Activated CD4-positive, alpha-beta T cell treated with anti-CD3 and anti-CD28 coated beads, Interleukin-2, amount 50 U/mL, for 4 hours (primary cell): ENCODE results near the gene MYL11.

Source experiments
- DNase-seq, 2 experiments: peaks; one replicate each; pipeline ENCODE4 v3.0.0-alpha.2; 2020

Gene MYL11

GRCh38 chr16:30354423-30355143, 20.0 kb upstream of the MYL11 start:
- no peak for DNase-seq

- DNase-seq = peak; percentile 77 to 81
Observed at GRCh38 chr16:30355144-30355953, 19.3 kb upstream of the MYL11 start, which contains the start of gene CD2BP2. TSS of gene CD2BP2 (minus strand) at chr16:30355308. CDS start at chr16:30354681, 627 bp downstream.

GRCh38 chr16:30355954-30356308, 18.7 kb upstream of the MYL11 start:
- DNase-seq = no peak

DNA sequence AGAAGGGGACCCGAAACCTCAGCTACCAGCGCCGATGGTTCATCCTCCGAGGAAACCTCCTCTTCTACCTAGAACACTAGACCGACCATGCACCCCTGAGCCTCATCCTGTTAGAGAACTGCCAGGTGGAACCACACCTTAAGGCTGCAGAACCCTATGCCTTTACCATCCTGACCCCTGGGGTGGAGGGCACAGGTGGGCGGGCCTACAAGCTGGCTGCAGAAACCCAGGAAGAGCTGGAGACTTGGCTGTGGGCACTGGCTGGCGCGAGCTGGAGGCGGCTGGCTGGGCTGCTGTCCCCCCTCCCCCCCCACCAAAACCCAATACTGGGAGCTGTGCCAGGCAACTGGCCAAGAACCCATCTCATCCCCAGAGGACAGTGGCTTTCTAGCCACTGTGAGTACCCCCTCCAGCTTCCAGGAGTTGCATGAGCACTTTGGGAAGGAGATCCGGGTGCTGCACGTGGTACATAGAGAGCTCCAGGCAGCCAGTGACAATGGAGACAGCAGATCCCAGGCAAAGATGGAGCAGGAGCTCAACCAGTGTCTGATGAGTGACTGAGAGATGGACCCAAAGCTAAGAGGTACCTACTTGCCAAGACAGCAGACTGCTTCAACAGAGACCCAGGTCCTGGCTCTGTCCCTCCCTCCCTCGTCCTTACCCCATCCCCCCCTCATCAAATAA, 18.1 kb upstream of the MYL11 start:
- no peak for DNase-seq

DNA sequence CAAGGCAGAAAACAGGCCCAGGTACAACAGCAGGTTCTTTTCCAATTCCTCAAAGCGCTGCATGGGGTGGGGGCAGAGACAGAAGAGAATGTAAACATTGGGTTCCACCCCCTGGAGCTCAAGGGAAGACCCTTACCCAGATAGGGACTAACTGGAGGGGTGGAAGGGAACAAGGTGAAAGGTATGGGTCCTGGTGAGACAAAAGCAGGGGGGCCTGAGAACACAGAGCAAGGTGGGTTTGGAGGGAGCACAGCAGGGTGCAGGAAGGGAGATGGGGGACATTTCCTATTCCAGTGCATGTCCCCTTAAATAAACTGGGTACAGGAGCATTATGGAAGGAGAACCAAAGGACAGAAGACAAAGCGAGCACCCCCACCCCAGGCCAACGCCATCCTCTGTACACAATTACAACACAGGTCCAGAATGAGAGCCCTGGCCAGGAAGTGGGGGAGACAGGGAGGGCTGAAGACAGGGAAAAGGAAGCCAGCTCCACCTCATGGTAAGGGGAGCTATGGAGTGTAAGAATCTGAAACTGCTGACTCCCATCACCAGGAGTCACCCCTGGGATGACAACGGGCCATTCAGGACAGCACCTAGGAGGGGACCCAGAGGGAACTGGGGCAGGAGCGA, 17.4 kb upstream of the MYL11 start:
- no peak for DNase-seq

- DNase-seq = no peak
Observed at GRCh38 chr16:30357715-30358576, 16.7 kb upstream of the MYL11 start.

DNA sequence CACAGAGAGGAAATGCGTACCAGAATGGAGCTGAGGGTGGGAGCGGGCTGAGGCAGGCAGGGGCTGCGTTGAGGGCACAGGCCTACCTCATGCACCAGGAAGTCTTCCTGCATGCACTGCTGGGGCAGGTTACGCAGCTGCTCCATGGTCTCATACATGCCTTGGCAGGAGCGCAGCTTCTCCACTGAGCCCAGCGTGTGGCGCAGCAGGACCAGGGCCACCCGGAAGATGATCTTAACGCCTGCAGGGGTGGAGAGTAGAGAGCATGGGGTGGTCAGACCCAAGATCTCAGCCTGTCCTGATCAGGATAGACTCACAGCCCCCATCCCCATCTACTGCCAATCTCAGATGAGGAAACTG, 16.0 kb upstream of the MYL11 start:
- DNase-seq = no peak

DNA sequence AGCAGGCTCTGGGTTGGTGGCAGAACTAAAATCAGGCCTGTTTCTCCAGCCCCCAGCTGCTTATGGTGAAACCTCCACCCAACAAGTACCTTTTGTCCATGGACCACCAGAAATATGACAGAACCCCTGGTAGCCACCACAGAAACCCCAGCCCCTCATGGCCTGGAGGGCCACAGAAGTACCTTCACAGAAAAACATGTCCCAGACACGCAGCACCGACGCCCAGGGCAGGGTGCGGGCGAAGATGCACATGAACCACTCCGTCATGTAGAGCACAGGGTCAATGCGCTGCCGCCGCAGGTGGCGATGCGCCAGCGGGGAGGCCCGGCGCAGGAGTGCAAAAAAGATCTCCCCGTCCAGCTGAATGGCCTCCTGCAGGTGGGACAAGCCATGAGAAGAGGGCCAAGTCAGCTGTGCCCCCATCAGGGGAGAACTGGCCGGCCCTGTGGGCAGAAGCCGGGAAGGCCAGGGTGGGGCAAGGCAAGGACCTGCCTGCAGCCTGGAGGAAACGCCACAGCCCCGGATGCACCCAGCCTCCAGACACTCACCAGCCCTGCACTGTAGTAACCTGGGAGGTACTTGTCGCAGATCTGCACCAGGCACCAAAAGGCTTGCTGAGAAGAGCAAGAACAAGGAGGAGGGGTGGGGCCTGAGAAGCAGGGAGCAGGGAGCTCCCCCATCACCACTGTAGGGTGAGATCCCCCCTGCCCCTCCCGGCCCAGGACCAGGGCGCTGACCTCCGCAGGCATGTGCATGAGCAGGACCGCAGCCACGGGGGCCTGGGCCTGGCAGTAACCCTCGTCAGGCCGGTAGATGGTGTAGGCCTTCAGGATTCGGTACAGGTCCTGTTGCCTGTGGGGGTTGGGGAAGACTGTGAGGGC, 15.4 kb upstream of the MYL11 start:
- DNase-seq = no peak

GRCh38 chr16:30359871-30360170, 14.8 kb upstream of the MYL11 start:
- no peak for DNase-seq

GRCh38 chr16:30361180-30361579, 13.4 kb upstream of the MYL11 start:
- DNase-seq = no peak

DNA sequence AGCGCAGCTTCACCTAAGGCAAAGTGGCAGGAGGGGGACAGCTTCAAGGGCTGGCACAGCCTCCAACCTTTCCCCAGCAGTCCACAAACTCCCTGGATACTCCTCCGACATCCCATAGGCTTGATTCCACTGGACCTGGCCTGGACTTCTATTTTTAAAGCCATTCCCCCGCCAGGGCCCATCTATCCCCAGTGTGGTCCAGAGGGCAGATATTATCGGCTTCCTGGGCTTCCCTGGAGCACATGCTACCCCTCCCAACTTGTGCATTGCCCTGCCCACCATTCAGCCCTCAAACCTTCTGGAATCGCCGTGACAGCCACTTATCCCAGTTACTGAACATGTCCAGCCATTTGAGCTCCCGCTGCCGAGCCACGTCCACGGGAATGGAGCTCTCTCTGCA, 9.4 kb upstream of the MYL11 start:
- DNase-seq = no peak

DNA sequence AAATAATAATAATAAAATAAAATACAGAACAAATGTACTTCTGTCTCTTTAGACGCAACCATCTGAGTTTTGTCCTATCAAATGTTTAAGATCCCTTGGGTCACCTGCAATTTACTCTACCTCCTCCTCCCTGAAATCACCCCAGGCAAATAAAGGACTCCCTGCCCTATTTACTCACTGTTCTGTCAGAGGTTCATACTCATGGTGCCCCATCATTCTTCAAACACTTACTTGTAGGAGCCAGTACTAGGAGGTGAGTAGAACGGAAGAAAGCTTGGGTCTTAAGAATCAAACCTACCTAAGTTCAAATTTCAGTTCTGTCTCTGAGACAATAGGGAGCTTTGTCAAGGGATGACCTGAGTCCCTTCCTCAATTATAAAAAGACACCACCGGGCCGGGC, 8.1 kb upstream of the MYL11 start:
- no peak for DNase-seq

- DNase-seq = no peak
Observed at GRCh38 chr16:30367349-30368009, 7.1 kb upstream of the MYL11 start.

- no peak for DNase-seq
Observed at GRCh38 chr16:30368122-30368791, 6.3 kb upstream of the MYL11 start.

DNA sequence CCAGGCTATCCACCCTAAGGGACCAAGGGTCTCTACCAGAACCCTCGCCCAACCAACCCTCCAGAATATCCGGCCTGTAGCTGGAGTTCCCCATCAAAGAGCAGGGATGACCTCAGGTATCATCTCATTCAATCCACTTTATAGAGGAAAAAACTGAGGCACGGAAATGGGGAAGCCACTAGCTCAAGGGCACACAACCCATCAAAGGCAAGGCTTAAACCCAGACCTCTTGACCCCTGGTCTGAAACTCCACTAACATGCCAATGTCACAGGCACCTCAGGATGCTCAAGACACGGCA, 5.9 kb upstream of the MYL11 start:
- no peak for DNase-seq

- no peak for DNase-seq
Observed at GRCh38 chr16:30369091-30369937, 5.3 kb upstream of the MYL11 start.

- no peak for DNase-seq
Observed at GRCh38 chr16:30369938-30370455, 4.6 kb upstream of the MYL11 start.

DNA sequence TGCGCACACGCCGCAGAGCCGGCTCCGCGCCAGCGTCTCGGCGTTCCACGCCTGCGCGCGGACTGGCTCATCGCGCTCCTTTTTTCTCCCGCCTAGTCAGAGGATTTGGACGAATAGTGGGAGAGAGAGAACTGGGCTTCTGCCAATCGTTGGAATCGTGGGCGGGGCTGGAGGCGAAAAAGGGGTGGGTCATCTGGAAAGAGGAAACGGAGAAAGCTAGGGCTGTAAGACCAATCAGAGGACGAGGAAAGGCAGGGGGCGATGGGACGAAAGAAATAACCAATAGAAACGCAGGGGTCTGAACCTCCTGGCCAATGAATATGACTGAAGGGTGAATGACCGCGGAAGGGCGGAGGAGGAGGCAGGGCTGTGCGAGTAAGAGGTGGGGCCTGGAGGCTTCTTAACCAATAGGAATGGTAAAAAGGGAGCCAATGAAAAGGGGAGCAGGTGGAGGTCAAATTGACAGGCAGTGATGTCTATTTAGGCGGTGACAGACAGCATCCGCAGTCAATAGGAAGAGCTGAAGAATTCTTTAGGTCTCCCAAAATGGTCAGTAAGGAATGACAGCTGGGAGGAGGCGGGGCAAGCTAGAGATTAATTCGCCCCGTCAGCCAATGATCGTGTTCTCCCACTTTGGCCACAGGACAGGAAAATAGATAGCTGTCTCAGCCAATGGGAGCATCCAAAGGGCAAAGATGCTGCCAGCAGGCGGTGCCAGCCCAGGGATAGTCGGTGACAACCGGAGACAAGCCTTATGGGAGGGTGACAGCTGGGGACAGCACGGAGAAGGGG, 4.0 kb upstream of the MYL11 start, which contains the start of gene TBC1D10B:
Gene TBC1D10B, minus strand, starts transcription at position 39 of the 792 bp plus-strand sequence. CDS start 311 bp downstream, outside the sequence.
- DNase-seq = peak; percentile 99
